Keratinocyte (primary cell): ENCODE measurements around the gene MAP7. TPM values are rescaled to one million over a fixed set of nuclear protein-coding genes. Genes with fewer than 3 reads are reported as not detected.
"Not testable (repeated sequence)": the region's sequence is repeated elsewhere in the genome, so short reads cannot be mapped to it uniquely, and the experiment has no call there.

Experiments
- DNase-seq: peaks from one replicate; pipeline ENCODE4 v3.0.0-alpha.2; 2011; ENCODE audit warnings: low read depth, missing footprints, low spot score
- FAIRE-seq: peaks from 2 replicates; lab custom pipeline; 2011; peaks lifted over from hg19 to GRCh38; lab: Jason Lieb, UNC
- H2AFZ ChIP-seq: 2 replicates; pipeline ENCODE4 v1.6.0; 2012; ENCODE audit warnings: low read length, control low read depth, inconsistent platforms; ENCODE audit not compliant: control insufficient read depth
- H3K27ac ChIP-seq: 2 replicates; pipeline ENCODE4 v1.5.1; 2011; ENCODE audit warnings: low read length; ENCODE audit not compliant: control insufficient read depth, insufficient read depth
- H3K27me3 ChIP-seq: 3 replicates; pipeline ENCODE4 v1.6.0; 2011; ENCODE audit warnings: low read length; ENCODE audit not compliant: control insufficient read depth, insufficient read depth; ENCODE audit errors: extremely low read depth
- H3K36me3 ChIP-seq, 2 experiments: 2 replicates in 1 of 2; 3 replicates in 1 of 2; pipeline ENCODE4 v1.5.1; 2011; ENCODE audit warnings: low read length in 2 of 2, mild to moderate bottlenecking in 1 of 2; ENCODE audit not compliant: control insufficient read depth in 2 of 2, insufficient read depth in 2 of 2; ENCODE audit errors: extremely low read depth in 1 of 2
- H3K4me1 ChIP-seq: 3 replicates; pipeline ENCODE4 v1.5.1; 2011; ENCODE audit warnings: low read length; ENCODE audit not compliant: control insufficient read depth, insufficient read depth; ENCODE audit errors: extremely low read depth
- H3K4me2 ChIP-seq: 3 replicates; pipeline ENCODE4 v1.6.0; 2011; ENCODE audit warnings: low read depth, low read length; ENCODE audit not compliant: control insufficient read depth, insufficient read depth; ENCODE audit errors: extremely low read depth
- H3K4me3 ChIP-seq, 3 experiments: fragments of 200-600 bp in 1 of 3; sonication (generic) in 1 of 3; 2 replicates in 2 of 3; 3 replicates in 1 of 3; pipeline ENCODE4 v1.5.1; 2011 to 2016; ENCODE audit warnings: low read length in 3 of 3, mild to moderate bottlenecking in 3 of 3, control low read depth in 2 of 3, inconsistent platforms in 1 of 3, low read depth in 1 of 3, mixed read lengths in 1 of 3, mixed run types in 1 of 3, moderate library complexity in 1 of 3; ENCODE audit not compliant: control insufficient read depth in 2 of 3, insufficient read depth in 2 of 3; ENCODE audit errors: extremely low read depth in 1 of 3
- H3K79me2 ChIP-seq: 2 replicates; pipeline ENCODE4 v1.6.0; 2012; ENCODE audit warnings: low read length; ENCODE audit not compliant: control insufficient read depth, insufficient read depth
- H3K9ac ChIP-seq: 3 replicates; pipeline ENCODE4 v1.6.0; 2011; ENCODE audit warnings: low read length; ENCODE audit not compliant: control insufficient read depth, insufficient read depth; ENCODE audit errors: extremely low read depth
- H3K9me1 ChIP-seq: 3 replicates; pipeline ENCODE4 v1.6.0; 2011; ENCODE audit warnings: low read length; ENCODE audit not compliant: control insufficient read depth, insufficient read depth; ENCODE audit errors: extremely low read depth
- H3K9me3 ChIP-seq: 2 replicates; pipeline ENCODE4 v1.5.1; 2012; ENCODE audit warnings: low read depth, low read length; ENCODE audit not compliant: control insufficient read depth
- H4K20me1 ChIP-seq: 3 replicates; pipeline ENCODE4 v1.6.0; 2011; ENCODE audit warnings: low read length; ENCODE audit not compliant: control insufficient read depth, insufficient read depth; ENCODE audit errors: extremely low read depth
- CTCF ChIP-seq, 3 experiments: IDR thresholded peaks in 1 of 3; conservative IDR thresholded peaks in 1 of 3; optimal IDR thresholded peaks in 1 of 3; 2 replicates in 2 of 3; 3 replicates in 1 of 3; pipeline versions ENCODE3 to v1.5.1; 2011; ENCODE audit warnings: low read length in 3 of 3, mild to moderate bottlenecking in 3 of 3, moderate library complexity in 2 of 3, control low read depth in 1 of 3, inconsistent platforms in 1 of 3; ENCODE audit not compliant: insufficient read depth in 2 of 3; ENCODE audit errors: extremely low read depth in 1 of 3
- EZH2 ChIP-seq: IDR thresholded peaks from one replicate; pipeline ENCODE4 v1.6.1; 2012; ENCODE audit warnings: inconsistent platforms, mild to moderate bottlenecking, low read length, moderate library complexity
- dilution Hi-C: fragments of 300-500 bp; cut with MboI; formaldehyde crosslinking; loops from one replicate; pipeline ENCODE4 v1.7.0; 2020; ENCODE audit warnings: low sequenced_read_pairs; ENCODE audit not compliant: extremely low pct_ligation_motif_present
- polyA plus RNA-seq, 5 experiments: library from polyadenylated mRNA; depleted of rRNA in 3 of 5; stranded (reverse) in 3 of 5; stranded (forward) in 1 of 5; unstranded in 1 of 5; fragments of >200 nt; gene quantifications; 1 replicate in 1 of 5; 2 replicates in 3 of 5; 3 replicates in 1 of 5; pipeline versions ENCODE4 v1.2.1 to v1.2.3, GENCODE V29; 2011 to 2012; ENCODE audit warnings: missing spikeins in 2 of 5, low read depth in 1 of 5, low replicate concordance in 1 of 5

The MAP7 gene
- polyA plus RNA-seq, 1 donor (not counting 4 experiments of a cell fraction or from before 2014, with no cell fraction given): 11.8 TPM

GRCh38 chr6:136382676-136383252 lies 167.5 kb downstream of the MAP7 start:
- no peak for FAIRE-seq
- dilution Hi-C loops: no loop called here

GRCh38 chr6:136378888-136379287 lies 171.3 kb downstream of the MAP7 start:
- TF ChIP-seq CTCF (optimal IDR thresholded peaks at IDR 0.05 in 1 of 3, IDR thresholded peaks at IDR 0.05 in 1 of 3, conservative IDR thresholded peaks at IDR 0.05 in 1 of 3; ENCODE audit: extremely low read depth in 1 of 3, insufficient read depth in 2 of 3, low read length in 3 of 3): peak in 1 of 3 experiments; percentile 26
- no peak for TF ChIP-seq EZH2
- Histone ChIP-seq H2AFZ (no peak overlapping the region), H3K9me3 (no peaks in the 10 kb centered on the region), H3K4me3 (no peak overlapping the region), H3K9me1 (no peaks in the 10 kb centered on the region), H3K79me2 (no peaks in the 10 kb centered on the region), H3K27ac (no peak overlapping the region), H3K27me3 (no peaks in the 10 kb centered on the region), H3K4me1 (no peaks in the 10 kb centered on the region), H4K20me1 (no peaks in the 10 kb centered on the region), H3K36me3 (peaks cover 0 to 9% of the 10 kb centered on the region in 2 experiments), H3K4me2 (no peak overlapping the region), H3K9ac (no peak overlapping the region)
- FAIRE-seq (no peak), DNase-seq (no peak)
- dilution Hi-C loops: no loop called here

More at GRCh38 chr6:136382676-136383252, 167.5 kb downstream of the MAP7 start:
- H3K27me3 ChIP-seq: no peaks in the 10 kb centered on the region
- no peaks in the 10 kb centered on the region for H3K9me3 ChIP-seq
- H3K4me2 ChIP-seq: no peak overlapping the region
- no peak for DNase-seq
- H3K27ac ChIP-seq: no peak overlapping the region
- H2AFZ ChIP-seq: no peak overlapping the region
- H3K4me3 ChIP-seq: no peak overlapping the region
- H4K20me1 ChIP-seq: no peaks in the 10 kb centered on the region
- H3K36me3 ChIP-seq: peaks cover 0 to 7% of the 10 kb centered on the region in 2 experiments
- no peak overlapping the region for H3K9ac ChIP-seq
- H3K79me2 ChIP-seq: no peaks in the 10 kb centered on the region
- H3K4me1 ChIP-seq: no peaks in the 10 kb centered on the region
- TF ChIP-seq CTCF (optimal IDR thresholded peaks at IDR 0.05 in 1 of 3, IDR thresholded peaks at IDR 0.05 in 1 of 3, conservative IDR thresholded peaks at IDR 0.05 in 1 of 3; ENCODE audit: extremely low read depth in 1 of 3, insufficient read depth in 2 of 3, low read length in 3 of 3): no peak
- no peak for TF ChIP-seq EZH2
- H3K9me1 ChIP-seq: no peaks in the 10 kb centered on the region

GRCh38 chr6:136375836-136376235 lies 174.4 kb downstream of the MAP7 start:
- H3K9me3 ChIP-seq, dilution Hi-C loops, DNase-seq, H3K4me1 ChIP-seq, H4K20me1 ChIP-seq, H3K79me2 ChIP-seq, H3K4me3 ChIP-seq, H3K9ac ChIP-seq, H2AFZ ChIP-seq, FAIRE-seq, H3K9me1 ChIP-seq, H3K4me2 ChIP-seq, H3K27ac ChIP-seq, H3K27me3 ChIP-seq: not testable (repeated sequence)
- H3K36me3 ChIP-seq: peaks cover 7 to 12% of the 10 kb centered on the region in 2 experiments
